ENCODE data around the gene MKLN1.

DNA sequence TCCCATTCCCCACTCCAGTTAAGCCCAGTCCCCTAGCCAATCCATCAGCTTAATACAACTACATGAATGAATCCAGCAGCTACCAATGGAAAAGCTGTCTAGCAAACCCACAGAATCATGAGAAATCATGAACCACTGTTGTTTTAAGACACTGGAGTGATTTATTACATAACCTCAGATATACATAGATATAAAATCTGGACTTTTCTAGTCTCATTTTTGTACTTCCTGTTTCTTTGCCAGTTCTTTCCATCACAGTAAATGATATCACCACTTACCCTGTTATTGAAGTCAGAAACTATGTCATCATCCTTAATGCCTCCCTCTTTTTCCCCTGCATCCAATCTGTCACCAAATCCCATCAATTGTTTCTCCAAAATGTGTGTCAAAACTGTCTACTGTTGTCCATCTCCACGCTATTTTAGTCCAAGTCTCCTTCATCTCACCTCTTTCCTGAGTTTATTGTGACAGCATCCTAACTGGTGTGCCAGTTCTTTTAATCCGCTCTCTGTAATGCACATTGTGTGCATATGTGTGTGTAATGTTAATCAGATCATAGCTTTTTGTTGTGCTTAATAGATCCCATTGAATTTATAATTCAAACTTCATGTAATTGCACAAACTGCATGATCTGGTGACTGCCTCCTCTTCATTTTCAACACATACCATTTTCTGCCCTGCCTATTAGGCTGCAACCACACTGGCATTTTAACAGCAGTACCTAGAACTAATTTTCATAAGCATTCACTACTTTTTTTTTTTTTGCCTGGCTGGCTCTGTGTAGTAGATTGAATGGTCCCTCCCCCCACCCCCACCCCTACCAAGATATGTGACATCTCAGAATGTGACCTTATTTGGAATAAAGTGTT is 56.0 kb downstream of the MKLN1 start:
- TF ChIP-seq CTCF (IDR thresholded peaks at IDR 0.05): no peak
- no peak for TF ChIP-seq BCL3 (IDR thresholded peaks at IDR 0.05)
- TF ChIP-seq JUN (IDR thresholded peaks at IDR 0.05): no peak
